Loucy (cell line): ENCODE results near the gene PIGW.

Source experiments
- H2AFZ ChIP-seq: fragments of 200-600 bp; sonication (generic); 2 replicates; pipeline ENCODE4 v1.6.0; 2016; ENCODE audit warnings: antibody characterized with exemption, mild to moderate bottlenecking, low read length, moderate library complexity
- H3F3A ChIP-seq: fragments of 200-600 bp; 2 replicates; pipeline ENCODE4 v1.6.0; 2016; ENCODE audit warnings: antibody characterized with exemption, low read depth, mild to moderate bottlenecking
- H3K27me3 ChIP-seq: fragments of 200-600 bp; sonication (generic); 2 replicates; pipeline ENCODE4 v1.6.1; 2014; ENCODE audit warnings: low read length, mild to moderate bottlenecking; ENCODE audit not compliant: insufficient read depth, poor library complexity, severe bottlenecking
- H3K36me3 ChIP-seq: fragments of 200-600 bp; sonication (generic); 2 replicates; pipeline ENCODE4 v1.6.1; 2016; ENCODE audit warnings: low read length; ENCODE audit not compliant: insufficient read depth
- H3K4me1 ChIP-seq: fragments of 200-600 bp; sonication (generic); 2 replicates; pipeline ENCODE4 v1.5.1; 2014; ENCODE audit warnings: low read length, mild to moderate bottlenecking; ENCODE audit not compliant: insufficient read depth, poor library complexity, severe bottlenecking
- H3K4me2 ChIP-seq: fragments of 200-600 bp; sonication (generic); 2 replicates; pipeline ENCODE4 v1.6.0; 2014; ENCODE audit warnings: antibody characterized with exemption, low read length, low read depth, mild to moderate bottlenecking; ENCODE audit not compliant: poor library complexity, severe bottlenecking
- H3K4me3 ChIP-seq: fragments of 200-600 bp; sonication (generic); 2 replicates; pipeline ENCODE4 v1.5.1; 2014; ENCODE audit warnings: low read length, mild to moderate bottlenecking, mixed read lengths; ENCODE audit not compliant: poor library complexity, severe bottlenecking
- H3K79me2 ChIP-seq: fragments of 200-600 bp; sonication (generic); 2 replicates; pipeline ENCODE4 v1.6.1; 2014; ENCODE audit warnings: low read length; ENCODE audit not compliant: insufficient read depth
- H3K9ac ChIP-seq: fragments of 200-600 bp; sonication (generic); 2 replicates; pipeline ENCODE4 v1.6.0; 2014; ENCODE audit warnings: mild to moderate bottlenecking, low read depth, low read length, moderate library complexity; ENCODE audit not compliant: poor library complexity, severe bottlenecking
- H3K9me2 ChIP-seq: fragments of 200-600 bp; sonication (generic); replicated peaks from 2 replicates; pipeline ENCODE4 v1.6.1; 2016; ENCODE audit warnings: low read depth, low read length, mixed read lengths
- H3K9me3 ChIP-seq: fragments of 200-600 bp; sonication (generic); 2 replicates; pipeline ENCODE4 v1.6.1; 2014; ENCODE audit warnings: mild to moderate bottlenecking, antibody characterized with exemption, low read length, low read depth; ENCODE audit not compliant: insufficient read depth
- H4K20me1 ChIP-seq: fragments of 200-600 bp; sonication (generic); 2 replicates; pipeline ENCODE4 v1.6.0; 2014; ENCODE audit warnings: antibody characterized with exemption, low read length, mild to moderate bottlenecking; ENCODE audit not compliant: insufficient read depth, poor library complexity, severe bottlenecking
- CTCF ChIP-seq: fragments of 200-600 bp; sonication (generic); conservative IDR thresholded peaks from 2 replicates; pipeline ENCODE4 v1.5.1; 2014; ENCODE audit warnings: mild to moderate bottlenecking, antibody characterized with exemption, low read length
- EZH2phosphoT487 ChIP-seq: fragments of 200-600 bp; IDR thresholded peaks from 2 replicates; pipeline ENCODE4 v1.6.1; 2018; ENCODE audit warnings: antibody characterized with exemption, mild to moderate bottlenecking, moderate library complexity, borderline replicate concordance

Gene PIGW

GRCh38 chr17:36515837-36516236 is 18.9 kb upstream of the PIGW start:
- Histone ChIP-seq H3K9ac (no peak overlapping the region), H3F3A (no peaks in the 10 kb centered on the region), H3K36me3 (peaks cover 56% of the 10 kb centered on the region), H2AFZ (no peak overlapping the region), H3K27me3 (no peaks in the 10 kb centered on the region), H3K4me2 (no peak overlapping the region), H3K4me1 (no peaks in the 10 kb centered on the region), H3K4me3 (no peak overlapping the region), H3K79me2 (no peaks in the 10 kb centered on the region), H3K9me3 (no peaks in the 10 kb centered on the region), H4K20me1 (no peaks in the 10 kb centered on the region), H3K9me2 (no peaks in the 10 kb centered on the region)
- TF ChIP-seq CTCF (no peak), EZH2phosphoT487 (no peak)

- peaks cover 2% of the 10 kb centered on the region for H4K20me1 ChIP-seq
- no peaks in the 10 kb centered on the region for H3K79me2 ChIP-seq
- H3K4me3 ChIP-seq = no peak overlapping the region
- H3K9me2 ChIP-seq = no peaks in the 10 kb centered on the region
- H3K9ac ChIP-seq = no peak overlapping the region
- no peaks in the 10 kb centered on the region for H3F3A ChIP-seq
- H3K4me2 ChIP-seq = no peak overlapping the region
- no peak overlapping the region for H2AFZ ChIP-seq
- no peaks in the 10 kb centered on the region for H3K27me3 ChIP-seq
- H3K9me3 ChIP-seq = no peaks in the 10 kb centered on the region
- H3K36me3 ChIP-seq = peaks cover 55% of the 10 kb centered on the region
- TF ChIP-seq CTCF = no peak
- no peak for TF ChIP-seq EZH2phosphoT487
- H3K4me1 ChIP-seq = no peaks in the 10 kb centered on the region
Observed at GRCh38 chr17:36523113-36523512, 11.7 kb upstream of the PIGW start.

- peaks cover 6% of the 10 kb centered on the region for H4K20me1 ChIP-seq
- no peaks in the 10 kb centered on the region for H3F3A ChIP-seq
- H3K79me2 ChIP-seq = 0 out of 2 replicates have a peak, but pooled peaks cover 4% of the 10 kb centered on the region
- peaks cover 9% of the 10 kb centered on the region for H3K4me1 ChIP-seq
- no peak overlapping the region for H3K4me3 ChIP-seq
- no peaks in the 10 kb centered on the region for H3K9me2 ChIP-seq
- no peaks in the 10 kb centered on the region for H3K27me3 ChIP-seq
- no peaks in the 10 kb centered on the region for H3K9me3 ChIP-seq
- no peak overlapping the region for H3K9ac ChIP-seq
- TF ChIP-seq CTCF (no peak), EZH2phosphoT487 (no peak)
- peaks cover 54% of the 10 kb centered on the region for H3K36me3 ChIP-seq
- H2AFZ ChIP-seq = no peak overlapping the region
- H3K4me2 ChIP-seq = no peak overlapping the region
Observed at GRCh38 chr17:36524428-36524876, 10.3 kb upstream of the PIGW start.
